22Rv1 (cell line): ENCODE measurements around the gene PLCB1.

Experiments
- H3K27ac ChIP-seq: fragments of 450-650 bp; 2 replicates; pipeline ENCODE4 v1.5.1; 2017
- ZFX ChIP-seq: fragments of 450-650 bp; IDR thresholded peaks from 2 replicates; pipeline ENCODE4 v1.6.1; 2017; ENCODE audit warnings: antibody characterized with exemption, borderline replicate concordance
- TF ChIP-seq, protein P1 (sequence below): fragments of 450-650 bp; IDR thresholded peaks from 2 replicates; pipeline ENCODE4 v1.5.1; 2017; ENCODE audit warnings: mild to moderate bottlenecking

Gene PLCB1

DNA sequence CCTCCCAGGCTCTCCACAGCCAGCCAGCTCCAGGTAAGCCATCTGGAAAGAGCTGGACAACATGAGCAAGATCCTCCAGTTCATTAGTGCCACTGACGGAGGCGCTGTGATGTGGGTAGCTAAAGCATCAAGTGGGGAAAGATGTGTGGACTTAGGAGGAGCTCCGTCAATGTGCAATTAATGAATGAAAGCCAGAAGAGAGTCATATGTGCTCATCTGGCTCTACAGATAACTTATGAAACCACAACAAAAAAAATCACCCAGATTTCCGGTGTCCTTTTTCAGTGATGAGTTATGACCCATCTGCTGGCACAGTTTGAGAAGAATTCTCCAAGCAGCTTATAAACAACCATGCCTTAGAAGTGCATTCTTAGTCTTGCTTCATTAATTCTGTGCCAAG is 625.1 kb downstream of the PLCB1 start:
- no peak for TF ChIP-seq ZFX
- TF ChIP-seq, protein P1, sequence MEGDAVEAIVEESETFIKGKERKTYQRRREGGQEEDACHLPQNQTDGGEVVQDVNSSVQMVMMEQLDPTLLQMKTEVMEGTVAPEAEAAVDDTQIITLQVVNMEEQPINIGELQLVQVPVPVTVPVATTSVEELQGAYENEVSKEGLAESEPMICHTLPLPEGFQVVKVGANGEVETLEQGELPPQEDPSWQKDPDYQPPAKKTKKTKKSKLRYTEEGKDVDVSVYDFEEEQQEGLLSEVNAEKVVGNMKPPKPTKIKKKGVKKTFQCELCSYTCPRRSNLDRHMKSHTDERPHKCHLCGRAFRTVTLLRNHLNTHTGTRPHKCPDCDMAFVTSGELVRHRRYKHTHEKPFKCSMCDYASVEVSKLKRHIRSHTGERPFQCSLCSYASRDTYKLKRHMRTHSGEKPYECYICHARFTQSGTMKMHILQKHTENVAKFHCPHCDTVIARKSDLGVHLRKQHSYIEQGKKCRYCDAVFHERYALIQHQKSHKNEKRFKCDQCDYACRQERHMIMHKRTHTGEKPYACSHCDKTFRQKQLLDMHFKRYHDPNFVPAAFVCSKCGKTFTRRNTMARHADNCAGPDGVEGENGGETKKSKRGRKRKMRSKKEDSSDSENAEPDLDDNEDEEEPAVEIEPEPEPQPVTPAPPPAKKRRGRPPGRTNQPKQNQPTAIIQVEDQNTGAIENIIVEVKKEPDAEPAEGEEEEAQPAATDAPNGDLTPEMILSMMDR, result no peak
- H3K27ac ChIP-seq, result no peak overlapping the region

DNA sequence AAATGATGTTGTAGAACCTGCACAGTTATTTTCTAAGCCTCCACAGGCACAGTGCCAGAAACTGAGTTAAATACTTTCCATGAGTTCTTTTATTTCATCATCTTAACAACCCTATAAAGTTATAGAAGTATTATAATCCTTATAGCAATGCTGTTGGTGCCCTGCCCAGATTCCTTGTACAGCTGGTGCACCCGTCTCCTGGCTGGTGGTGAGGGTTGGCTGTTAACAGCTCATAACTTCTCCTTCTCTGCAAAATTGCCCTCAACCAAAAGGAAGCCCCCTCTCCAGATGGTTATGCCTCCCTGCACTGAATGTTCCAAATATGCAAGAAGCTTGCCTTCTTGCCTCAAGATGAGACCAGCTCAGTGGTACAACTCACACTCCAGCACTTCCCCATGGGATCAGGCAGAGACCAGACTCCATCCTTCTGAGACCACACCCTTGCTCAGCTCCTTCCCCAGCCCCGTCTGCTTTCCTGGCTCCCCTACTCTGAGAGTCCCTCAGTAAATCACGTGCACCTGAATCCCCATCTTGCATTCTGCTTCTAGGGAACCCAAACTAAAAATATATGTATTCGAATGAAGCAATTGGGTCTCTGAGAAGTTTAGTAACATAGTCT is 632.4 kb downstream of the PLCB1 start:
- TF ChIP-seq ZFX, result no peak
- TF ChIP-seq, protein P1, result no peak
- H3K27ac ChIP-seq, result no peak overlapping the region

DNA sequence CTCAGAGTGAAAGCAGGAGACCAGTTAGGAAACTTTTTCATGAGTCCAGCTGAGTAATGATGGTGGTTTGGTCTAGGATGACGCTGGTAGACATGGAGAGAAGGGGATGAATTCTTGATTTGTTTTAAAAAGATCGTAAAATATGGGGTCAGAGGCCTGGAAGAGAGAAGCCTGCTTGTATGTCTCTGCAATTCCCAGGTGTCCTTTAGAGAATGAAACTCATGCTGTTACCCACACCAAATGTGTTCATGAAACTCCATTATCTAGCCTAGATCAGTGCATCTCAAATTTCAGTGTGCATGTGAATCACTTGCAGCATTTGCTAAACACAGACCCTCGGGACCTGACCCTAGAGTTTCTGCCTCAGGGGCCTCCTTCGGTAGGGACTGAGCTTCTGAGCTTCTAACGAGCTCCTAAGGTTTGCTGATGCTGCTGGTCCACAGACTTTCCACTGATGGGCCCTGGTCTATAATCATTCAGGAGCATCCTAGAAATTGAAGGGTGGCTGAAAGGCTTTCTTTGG is 634.9 kb downstream of the PLCB1 start:
- TF ChIP-seq, protein P1, result no peak
- no peak for TF ChIP-seq ZFX
- H3K27ac ChIP-seq, result no peak overlapping the region

DNA sequence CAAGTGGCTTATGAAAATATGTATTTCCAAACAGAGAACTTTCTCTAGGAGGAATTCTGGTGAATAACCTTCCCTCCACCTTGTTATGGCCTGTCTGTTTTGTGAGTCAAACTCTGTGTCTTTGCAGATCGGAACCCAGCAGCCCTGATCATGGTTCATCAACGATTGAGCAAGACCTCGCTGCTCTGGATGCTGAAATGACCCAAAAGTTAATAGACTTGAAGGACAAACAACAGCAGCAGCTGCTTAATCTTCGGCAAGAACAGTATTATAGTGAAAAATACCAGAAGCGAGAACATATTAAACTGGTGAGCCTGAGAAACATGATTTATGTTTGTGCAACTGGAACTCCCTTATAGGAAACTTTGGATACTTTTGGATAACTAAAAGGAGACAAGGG is 642.3 kb downstream of the PLCB1 start:
- TF ChIP-seq ZFX, result no peak
- TF ChIP-seq, protein P1, result no peak
- no peak overlapping the region for H3K27ac ChIP-seq

DNA sequence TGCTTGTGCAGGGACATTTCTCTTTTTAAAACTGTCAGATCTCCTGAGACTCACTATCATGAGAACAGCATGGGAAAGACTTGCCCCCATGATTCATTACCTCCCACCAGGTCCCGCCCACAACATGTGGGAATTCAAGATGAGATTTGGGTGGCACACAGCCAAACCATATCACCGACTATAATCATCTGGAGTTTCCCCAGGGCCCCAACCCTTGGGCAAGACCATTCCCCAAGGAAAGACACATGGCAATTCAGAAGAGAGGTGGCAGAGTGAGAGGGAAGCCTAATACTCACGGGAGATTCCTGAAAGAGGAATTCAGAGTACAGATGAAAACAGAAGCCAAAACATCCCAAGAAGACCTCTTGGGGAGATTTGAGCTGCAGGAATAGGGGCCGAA is 645.8 kb downstream of the PLCB1 start:
- TF ChIP-seq ZFX, result no peak
- TF ChIP-seq, protein P1, result no peak
- no peak overlapping the region for H3K27ac ChIP-seq

DNA sequence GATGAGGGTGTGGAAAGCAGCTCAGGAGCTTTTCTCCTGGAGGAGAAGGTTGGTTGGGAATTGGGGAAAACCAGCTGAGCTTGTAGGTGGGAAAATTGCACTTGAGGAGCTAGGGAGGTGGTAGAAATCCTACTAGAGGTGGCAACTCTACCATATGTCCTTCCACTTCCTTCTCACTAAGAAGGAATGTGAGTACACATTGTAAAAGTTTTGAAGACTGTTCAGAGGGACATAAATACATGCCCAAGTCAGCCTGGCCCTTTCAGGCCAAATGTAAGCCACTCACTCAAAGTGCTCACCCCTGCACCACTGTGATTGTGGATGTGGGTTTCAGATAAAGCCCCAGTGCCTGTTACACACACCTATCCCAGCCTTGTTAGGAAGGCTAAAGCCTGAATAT is 646.3 kb downstream of the PLCB1 start:
- no peak for TF ChIP-seq ZFX
- TF ChIP-seq, protein P1, result no peak
- H3K27ac ChIP-seq, result no peak overlapping the region

DNA sequence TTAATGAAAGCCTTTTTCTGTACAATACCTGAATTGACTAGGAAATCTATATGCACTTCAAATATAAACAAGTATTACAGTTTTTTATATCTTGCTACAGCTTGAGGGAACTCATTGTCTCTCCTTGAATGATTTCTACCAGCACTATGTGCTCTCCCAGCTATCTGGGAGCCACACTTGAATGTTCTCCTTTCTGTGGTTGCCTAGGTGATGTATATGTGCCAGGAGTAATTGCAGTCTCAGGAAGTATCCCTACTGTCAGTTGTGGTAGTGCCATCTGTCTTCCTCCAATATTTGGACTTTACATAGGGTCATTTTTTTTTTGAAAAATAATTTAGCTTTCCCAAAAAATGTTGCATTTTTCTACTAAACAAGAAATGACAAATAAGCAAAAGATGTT is 648.8 kb downstream of the PLCB1 start:
- TF ChIP-seq, protein P1, result no peak
- no peak for TF ChIP-seq ZFX
- no peak overlapping the region for H3K27ac ChIP-seq
